GM23248 (cell line): ENCODE results near the gene RNF150. TPM values are rescaled to one million over a fixed set of nuclear protein-coding genes. Genes with fewer than 3 reads are reported as not detected.

ENCODE experiments used
- DNase-seq: peaks from one replicate; pipeline ENCODE4 v3.0.0-alpha.2; 2015
- H2AFZ ChIP-seq: fragments of 200-600 bp; sonication (generic); 2 replicates; pipeline ENCODE4 v1.6.1; 2016; ENCODE audit warnings: antibody characterized with exemption
- H3F3A ChIP-seq: fragments of 200-600 bp; sonication (generic); 2 replicates; pipeline ENCODE4 v1.6.1; 2016; ENCODE audit warnings: mild to moderate bottlenecking, antibody characterized with exemption, mixed run types; ENCODE audit not compliant: insufficient read depth
- H3K27ac ChIP-seq: fragments of 200-600 bp; sonication (generic); 2 replicates; pipeline ENCODE4 v1.5.1; 2016; ENCODE audit warnings: mild to moderate bottlenecking
- H3K27me3 ChIP-seq: fragments of 200-600 bp; sonication (generic); replicated peaks from 2 replicates; pipeline ENCODE4 v1.6.1; 2016; ENCODE audit warnings: mild to moderate bottlenecking; ENCODE audit not compliant: insufficient read depth
- H3K36me3 ChIP-seq: fragments of 200-600 bp; sonication (generic); 2 replicates; pipeline ENCODE4 v1.6.1; 2016; ENCODE audit warnings: low read depth, mild to moderate bottlenecking
- H3K4me1 ChIP-seq: fragments of 200-600 bp; sonication (generic); 2 replicates; pipeline ENCODE4 v1.6.1; 2016; ENCODE audit warnings: mild to moderate bottlenecking; ENCODE audit not compliant: insufficient read depth
- H3K4me2 ChIP-seq: fragments of 200-600 bp; sonication (generic); one replicate; pipeline ENCODE4 v1.6.1; 2016; ENCODE audit warnings: mild to moderate bottlenecking; ENCODE audit not compliant: unreplicated experiment
- H3K4me3 ChIP-seq: fragments of 200-600 bp; sonication (generic); 2 replicates; pipeline ENCODE4 v1.5.1; 2016; ENCODE audit warnings: mild to moderate bottlenecking
- H3K79me2 ChIP-seq: fragments of 200-600 bp; sonication (generic); 2 replicates; pipeline ENCODE4 v1.6.1; 2016; ENCODE audit warnings: mild to moderate bottlenecking; ENCODE audit not compliant: insufficient read depth
- H3K9ac ChIP-seq: fragments of 200-600 bp; sonication (generic); 2 replicates; pipeline ENCODE4 v1.6.1; 2016; ENCODE audit warnings: mild to moderate bottlenecking
- H3K9me2 ChIP-seq: fragments of 200-600 bp; sonication (generic); 2 replicates; pipeline ENCODE4 v1.6.1; 2016; ENCODE audit warnings: mixed run types, mild to moderate bottlenecking, moderate library complexity; ENCODE audit not compliant: insufficient read depth
- H3K9me3 ChIP-seq: fragments of 200-600 bp; sonication (generic); one replicate; pipeline ENCODE4 v1.6.1; 2017; ENCODE audit warnings: low read depth
- H4K20me1 ChIP-seq: fragments of 200-600 bp; sonication (generic); 2 replicates; pipeline ENCODE4 v1.6.0; 2016; ENCODE audit not compliant: insufficient read depth
- EZH2 ChIP-seq: fragments of 200-600 bp; sonication (generic); IDR thresholded peaks from 2 replicates; pipeline ENCODE4 v1.6.1; 2018; ENCODE audit warnings: antibody characterized with exemption, mild to moderate bottlenecking; ENCODE audit not compliant: insufficient read depth, poor library complexity, severe bottlenecking
- EZH2phosphoT487 ChIP-seq: fragments of 200-600 bp; sonication (generic); IDR thresholded peaks from 2 replicates; pipeline ENCODE4 v1.6.1; 2018; ENCODE audit warnings: antibody characterized with exemption, moderate library complexity, mild to moderate bottlenecking, low read depth; ENCODE audit not compliant: insufficient read depth
- WGBS, 2 experiments: methylation state at CpG; one replicate each; pipeline ENCODE4 v1.1.6; 2015 to 2017; ENCODE audit warnings: low lambda C conversion rate in 2 of 2, low coverage in 1 of 2; ENCODE audit errors: missing lambda C conversion rate in 2 of 2; 5-methylcytosine and 5-hydroxymethylcytosine counted together
- in situ Hi-C: fragments of 300-500 bp; cut with MboI; formaldehyde crosslinking; loops from 2 replicates; pipeline ENCODE4 v1.15.0; 2020
- polyA plus RNA-seq: library from polyadenylated mRNA; unstranded; fragments of >200 nt; fragmentation: Nextera tagmentation; extraction: Ambion mirVana; gene quantifications from 2 replicates; pipeline ENCODE4 v1.2.1, GENCODE V29; 2016
- total RNA-seq: library from RNA; depleted of rRNA; stranded (reverse); fragments of >200 nt; shearing (Covaris generic); gene quantifications from 2 replicates; pipeline ENCODE4 v1.2.3, GENCODE V29; 2014

Gene RNF150
- total and polyA plus RNA-seq, 2 experiments from 2014 or later, result 4.8 to 10.5 TPM

DNA sequence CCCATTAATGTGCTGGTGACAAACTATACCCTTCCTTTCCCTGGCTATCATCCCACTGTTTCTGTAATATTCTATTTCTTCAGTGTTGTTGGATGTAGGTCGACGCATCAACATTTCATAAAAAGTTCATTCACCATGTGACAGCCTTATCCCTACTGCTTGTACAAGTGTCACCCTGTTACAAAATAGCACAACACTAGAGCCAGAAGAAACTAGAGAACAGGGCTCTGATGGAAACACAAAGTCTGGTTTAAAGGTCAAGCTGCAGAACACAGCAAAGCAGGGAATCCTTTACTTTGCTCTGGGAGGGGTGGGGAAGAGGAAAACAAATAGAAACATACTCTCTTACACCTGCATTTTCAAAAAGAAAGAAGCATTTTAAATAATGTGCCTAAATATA is 245.8 kb downstream of the RNF150 start:
- Histone ChIP-seq H3K79me2 (no peaks in the 10 kb centered on the region), H3F3A (no peaks in the 10 kb centered on the region), H3K4me2 (no peak overlapping the region), H3K9ac (no peak overlapping the region), H4K20me1 (no peaks in the 10 kb centered on the region), H3K9me2 (no peaks in the 10 kb centered on the region), H3K4me1 (no peaks in the 10 kb centered on the region), H3K27ac (no peak overlapping the region), H3K36me3 (no peaks in the 10 kb centered on the region), H3K4me3 (no peak overlapping the region), H3K9me3 (no peaks in the 10 kb centered on the region), H2AFZ (no peak overlapping the region), H3K27me3 (no peaks in the 10 kb centered on the region)
- TF ChIP-seq EZH2, result no peak
- TF ChIP-seq EZH2phosphoT487, result no peak
- in situ Hi-C loops, result no loop called here
- no peak for DNase-seq
- 83 to 87% methylated on average over 2 of the region's 2 CpGs for WGBS, 2 experiments

DNA sequence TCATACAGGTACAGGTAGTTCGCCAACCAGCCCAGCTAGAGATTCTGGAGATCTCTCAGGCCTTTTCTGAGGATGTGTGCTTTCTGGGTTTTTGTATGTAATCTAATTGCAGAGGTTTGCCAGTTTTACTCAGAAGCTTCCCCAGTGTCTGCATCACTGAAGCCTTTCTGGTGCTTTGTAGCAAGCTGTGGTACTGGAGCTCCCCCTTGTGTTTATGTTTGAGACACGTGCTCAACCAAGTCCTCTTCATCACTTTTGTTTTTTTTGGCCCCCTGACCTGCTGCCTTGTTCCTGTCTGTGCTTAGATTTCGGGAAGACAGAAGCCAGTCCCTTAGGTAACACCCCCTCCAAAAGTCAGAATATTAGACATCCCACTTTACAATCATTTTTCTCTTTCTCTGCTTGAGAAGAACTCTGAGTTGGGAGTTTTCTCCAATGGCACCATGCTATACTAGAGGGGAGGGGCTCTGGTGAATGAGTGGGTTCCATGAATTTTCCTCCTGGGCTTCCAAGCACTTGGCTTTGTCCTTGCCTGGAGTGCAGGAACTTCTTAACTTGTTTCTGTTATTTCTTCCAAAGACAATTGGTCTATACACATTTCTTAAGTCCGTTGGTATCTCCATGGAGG is 248.7 kb downstream of the RNF150 start:
- Histone ChIP-seq H3K9me2 (no peaks in the 10 kb centered on the region), H3K4me2 (no peak overlapping the region), H3K27me3 (no peaks in the 10 kb centered on the region), H3K36me3 (no peaks in the 10 kb centered on the region), H4K20me1 (no peaks in the 10 kb centered on the region), H3K27ac (no peak overlapping the region), H3F3A (no peaks in the 10 kb centered on the region), H3K79me2 (no peaks in the 10 kb centered on the region), H2AFZ (no peak overlapping the region), H3K4me1 (no peaks in the 10 kb centered on the region), H3K4me3 (no peak overlapping the region), H3K9ac (no peak overlapping the region), H3K9me3 (no peaks in the 10 kb centered on the region)
- in situ Hi-C loops, result no loop called here
- 27 to 31% methylated on average over 4 of the region's 4 CpGs for WGBS, 2 experiments
- peak; percentile 86 for DNase-seq
- TF ChIP-seq EZH2 (no peak), EZH2phosphoT487 (no peak)

DNA sequence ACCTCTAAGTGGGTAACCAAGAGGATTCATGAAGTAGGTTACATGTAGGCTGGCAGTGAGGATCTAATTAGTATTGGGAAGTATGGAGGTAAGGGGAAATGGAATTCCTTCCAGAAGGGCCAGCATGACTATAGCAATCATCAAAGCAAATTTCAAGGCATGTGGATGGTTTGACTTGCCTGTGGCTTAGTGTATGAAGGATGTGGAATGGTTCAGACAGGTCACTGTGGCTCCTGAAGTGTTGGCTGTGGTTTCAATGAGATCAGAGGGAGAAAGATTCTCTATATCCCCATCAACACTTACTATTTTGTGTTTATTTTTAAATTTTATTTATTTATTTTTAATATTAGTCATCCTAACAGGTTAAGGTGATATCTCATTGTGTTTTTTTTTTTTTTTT is 255.5 kb downstream of the RNF150 start:
- Histone ChIP-seq H3K4me1 (peaks cover 14% of the 10 kb centered on the region), H3K9ac (no peak overlapping the region), H3F3A (peaks cover 9% of the 10 kb centered on the region; the same call in 1 of the 2 replicates), H2AFZ (no peak overlapping the region), H3K27me3 (no peaks in the 10 kb centered on the region), H3K27ac (no peak overlapping the region), H3K9me3 (no peaks in the 10 kb centered on the region), H3K36me3 (no peaks in the 10 kb centered on the region), H3K4me3 (no peak overlapping the region), H3K9me2 (no peaks in the 10 kb centered on the region), H3K79me2 (no peaks in the 10 kb centered on the region), H4K20me1 (no peaks in the 10 kb centered on the region), H3K4me2 (no peak overlapping the region)
- in situ Hi-C loops, result no loop called here
- no peak for DNase-seq
- TF ChIP-seq EZH2, result no peak
- no peak for TF ChIP-seq EZH2phosphoT487

DNA sequence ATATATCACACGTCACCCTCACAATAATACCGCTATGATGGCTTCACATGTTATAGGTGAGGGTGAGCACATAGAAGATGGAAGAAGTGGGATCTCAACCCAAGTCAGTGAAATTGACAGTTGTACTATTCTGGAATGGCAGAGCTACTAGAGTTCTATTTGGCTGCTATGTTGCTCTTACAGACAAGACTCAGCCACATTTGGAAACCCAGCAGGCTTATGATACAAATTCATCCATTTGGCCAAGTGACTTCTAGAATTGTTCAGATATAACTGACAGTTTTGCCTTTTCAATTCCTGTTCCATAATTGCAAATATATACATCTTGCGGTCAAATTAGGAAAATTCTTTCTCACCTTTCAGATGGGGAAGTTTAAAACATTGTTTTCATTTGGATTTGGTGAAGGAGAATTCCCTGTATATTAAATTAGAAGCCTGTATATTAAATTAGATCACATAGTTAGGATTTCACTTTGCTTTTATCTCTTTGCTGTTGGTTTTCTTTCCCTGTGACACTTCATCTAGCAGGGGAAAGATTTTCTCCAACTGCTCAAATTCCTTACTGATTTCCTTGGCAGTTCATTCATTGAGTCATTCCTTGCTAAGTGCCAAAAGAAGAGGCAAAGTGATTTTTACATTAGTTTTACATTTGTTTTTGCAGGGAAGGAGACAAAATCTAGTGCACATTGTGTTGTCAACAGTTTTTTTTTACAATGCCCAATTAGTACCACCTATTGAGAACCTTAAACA is 256.5 kb downstream of the RNF150 start:
- H4K20me1 ChIP-seq, result no peaks in the 10 kb centered on the region
- peak overlapping the region; percentile 50 for H3K4me2 ChIP-seq
- no peaks in the 10 kb centered on the region for H3K9me2 ChIP-seq
- H3K9me3 ChIP-seq, result no peaks in the 10 kb centered on the region
- H3K27me3 ChIP-seq, result no peaks in the 10 kb centered on the region
- peak; percentile 76 for DNase-seq
- H3K4me3 ChIP-seq, result no peak overlapping the region
- H3F3A ChIP-seq, result peaks cover 9% of the 10 kb centered on the region; the same call in 1 of the 2 replicates
- 79 to 82% methylated on average over 3 of the region's 3 CpGs for WGBS, 2 experiments
- no peak for TF ChIP-seq EZH2
- TF ChIP-seq EZH2phosphoT487, result no peak
- no peaks in the 10 kb centered on the region for H3K36me3 ChIP-seq
- in situ Hi-C loops, result no loop called here
- peaks cover 14% of the 10 kb centered on the region for H3K4me1 ChIP-seq
- no peak overlapping the region for H3K9ac ChIP-seq
- no peaks in the 10 kb centered on the region for H3K79me2 ChIP-seq
- H2AFZ ChIP-seq, result no peak overlapping the region
- no peak overlapping the region for H3K27ac ChIP-seq
